OCI-LY7 (cell line): Measurements from ENCODE around the gene CRTAP.

ENCODE experiments used
- EZH2phosphoT487 ChIP-seq: fragments of 200-600 bp; sonication (generic); IDR thresholded peaks from 2 replicates; pipeline ENCODE4 v1.6.1; 2018; ENCODE audit warnings: low read depth, borderline replicate concordance, mild to moderate bottlenecking, mixed run types, antibody characterized with exemption, low read length, moderate library complexity, mixed read lengths
- TF ChIP-seq, protein P1 (sequence below): fragments of 200-600 bp; sonication (generic); conservative IDR thresholded peaks from 2 replicates; pipeline ENCODE4 v1.5.1; 2014; ENCODE audit warnings: mild to moderate bottlenecking, antibody characterized with exemption, low read length, moderate library complexity, mixed read lengths

DNA sequence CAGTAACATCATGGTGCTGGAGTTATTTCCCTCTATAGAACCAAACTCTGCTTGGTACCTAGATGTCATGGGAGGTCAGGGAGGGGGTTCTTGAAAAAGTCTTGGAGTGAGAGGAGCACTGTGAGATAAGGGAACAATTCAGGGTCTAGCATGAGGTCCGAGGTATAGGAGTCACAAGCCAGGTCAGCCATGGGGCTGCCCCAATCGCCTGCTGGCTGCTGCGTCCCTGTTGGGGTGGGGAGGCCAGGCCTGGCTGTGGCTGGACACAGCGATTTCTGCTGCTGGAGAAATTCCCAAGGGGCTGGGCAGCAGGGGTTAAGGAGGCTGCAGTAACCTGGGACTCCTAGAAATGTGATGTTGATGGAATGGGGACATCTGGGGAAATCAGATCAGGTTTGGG, 59.9 kb downstream of the CRTAP start:
- TF ChIP-seq, protein P1, sequence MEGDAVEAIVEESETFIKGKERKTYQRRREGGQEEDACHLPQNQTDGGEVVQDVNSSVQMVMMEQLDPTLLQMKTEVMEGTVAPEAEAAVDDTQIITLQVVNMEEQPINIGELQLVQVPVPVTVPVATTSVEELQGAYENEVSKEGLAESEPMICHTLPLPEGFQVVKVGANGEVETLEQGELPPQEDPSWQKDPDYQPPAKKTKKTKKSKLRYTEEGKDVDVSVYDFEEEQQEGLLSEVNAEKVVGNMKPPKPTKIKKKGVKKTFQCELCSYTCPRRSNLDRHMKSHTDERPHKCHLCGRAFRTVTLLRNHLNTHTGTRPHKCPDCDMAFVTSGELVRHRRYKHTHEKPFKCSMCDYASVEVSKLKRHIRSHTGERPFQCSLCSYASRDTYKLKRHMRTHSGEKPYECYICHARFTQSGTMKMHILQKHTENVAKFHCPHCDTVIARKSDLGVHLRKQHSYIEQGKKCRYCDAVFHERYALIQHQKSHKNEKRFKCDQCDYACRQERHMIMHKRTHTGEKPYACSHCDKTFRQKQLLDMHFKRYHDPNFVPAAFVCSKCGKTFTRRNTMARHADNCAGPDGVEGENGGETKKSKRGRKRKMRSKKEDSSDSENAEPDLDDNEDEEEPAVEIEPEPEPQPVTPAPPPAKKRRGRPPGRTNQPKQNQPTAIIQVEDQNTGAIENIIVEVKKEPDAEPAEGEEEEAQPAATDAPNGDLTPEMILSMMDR, result no peak
- TF ChIP-seq EZH2phosphoT487, result no peak
